IPS-15b (cell line): ENCODE data around the gene CD82.

Experiments
- H3K27me3 ChIP-seq: one replicate; pipeline ENCODE4 v1.6.1; 2013; ENCODE audit warnings: low read length; ENCODE audit not compliant: control insufficient read depth, insufficient read depth
- H3K36me3 ChIP-seq: one replicate; pipeline ENCODE4 v1.6.1; 2013; ENCODE audit warnings: low read length; ENCODE audit not compliant: control insufficient read depth, insufficient read depth
- H3K4me1 ChIP-seq: one replicate; pipeline ENCODE4 v1.6.1; 2013; ENCODE audit warnings: mild to moderate bottlenecking, low read length; ENCODE audit not compliant: control insufficient read depth, insufficient read depth
- H3K4me3 ChIP-seq: one replicate; pipeline ENCODE4 v1.5.1; 2013; ENCODE audit warnings: low read depth, low read length
- H3K9ac ChIP-seq: one replicate; pipeline ENCODE4 v1.6.1; 2013; ENCODE audit warnings: low read depth, mild to moderate bottlenecking, low read length
- H3K9me3 ChIP-seq: one replicate; pipeline ENCODE4 v1.6.1; 2013; ENCODE audit warnings: mild to moderate bottlenecking, low read length; ENCODE audit not compliant: control insufficient read depth, insufficient read depth

CD82 gene

DNA sequence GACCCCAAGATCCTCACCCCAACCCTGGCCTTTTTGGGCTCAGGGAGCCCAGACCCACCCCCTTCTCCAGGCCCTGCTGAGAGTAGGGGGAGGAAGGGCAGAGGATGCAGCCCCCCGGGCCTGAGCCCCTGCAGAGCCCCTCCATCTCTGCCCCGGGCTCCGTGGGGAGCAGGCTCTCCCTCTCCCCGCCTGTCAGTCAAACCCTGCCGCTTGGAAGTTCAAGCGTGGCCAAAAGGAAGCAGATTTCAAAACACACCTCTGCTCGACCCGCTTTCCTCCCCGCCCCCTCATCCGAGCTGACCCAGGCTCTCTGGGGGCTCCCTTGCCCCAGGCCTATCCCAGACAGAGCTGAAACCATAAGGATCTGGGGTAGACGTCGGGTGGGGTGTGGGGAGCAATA, 39.0 kb upstream of the CD82 start:
- no peak overlapping the region for H3K9ac ChIP-seq
- no peak overlapping the region for H3K4me3 ChIP-seq
- no peaks in the 10 kb centered on the region for H3K4me1 ChIP-seq

GRCh38 chr11:44527476-44527875, 38.0 kb upstream of the CD82 start:
- no peak overlapping the region for H3K9ac ChIP-seq

More for the DNA sequence above, 39.0 kb upstream of the CD82 start:
- Histone ChIP-seq H3K27me3 (peaks cover 2% of the 10 kb centered on the region), H3K9me3 (no peaks in the 10 kb centered on the region), H3K36me3 (no peaks in the 10 kb centered on the region)

DNA sequence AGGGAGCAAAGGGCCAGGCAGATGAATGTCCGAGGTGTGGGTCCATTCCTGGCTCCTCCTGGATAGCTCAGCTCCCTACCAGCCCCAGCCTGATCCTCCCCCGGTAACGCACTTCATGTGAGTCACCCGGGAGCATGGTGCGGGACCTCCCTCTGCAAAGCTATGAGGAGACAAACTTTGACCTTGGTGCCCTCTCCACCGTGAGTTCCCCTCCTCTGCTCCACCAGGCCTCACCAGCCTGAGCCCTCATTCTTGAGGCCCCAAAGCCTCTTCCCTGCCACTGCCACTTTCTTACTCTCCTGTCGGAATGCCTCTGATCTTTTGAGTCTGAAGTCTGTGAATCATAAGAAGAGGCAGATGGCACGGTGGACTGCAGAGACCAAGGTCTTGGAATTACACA, 37.4 kb upstream of the CD82 start:
- H3K9me3 ChIP-seq, result no peaks in the 10 kb centered on the region
- H3K9ac ChIP-seq, result no peak overlapping the region
- no peaks in the 10 kb centered on the region for H3K4me1 ChIP-seq
- no peak overlapping the region for H3K4me3 ChIP-seq
- H3K36me3 ChIP-seq, result no peaks in the 10 kb centered on the region
- H3K27me3 ChIP-seq, result peaks cover 2% of the 10 kb centered on the region

More at GRCh38 chr11:44527476-44527875, 38.0 kb upstream of the CD82 start:
- Histone ChIP-seq H3K9me3 (no peaks in the 10 kb centered on the region), H3K4me1 (no peaks in the 10 kb centered on the region), H3K36me3 (no peaks in the 10 kb centered on the region), H3K27me3 (peaks cover 2% of the 10 kb centered on the region), H3K4me3 (no peak overlapping the region)

- H3K9me3 ChIP-seq, result no peaks in the 10 kb centered on the region
- no peak overlapping the region for H3K4me3 ChIP-seq
- H3K4me1 ChIP-seq, result no peaks in the 10 kb centered on the region
- no peaks in the 10 kb centered on the region for H3K36me3 ChIP-seq
- H3K27me3 ChIP-seq, result peaks cover 2% of the 10 kb centered on the region
- no peak overlapping the region for H3K9ac ChIP-seq
Observed at GRCh38 chr11:44528581-44528980, 36.9 kb upstream of the CD82 start.

- H3K36me3 ChIP-seq, result no peaks in the 10 kb centered on the region
- H3K27me3 ChIP-seq, result peaks cover 2% of the 10 kb centered on the region
- H3K4me1 ChIP-seq, result no peaks in the 10 kb centered on the region
- no peak overlapping the region for H3K9ac ChIP-seq
- no peak overlapping the region for H3K4me3 ChIP-seq
- H3K9me3 ChIP-seq, result no peaks in the 10 kb centered on the region
Observed at GRCh38 chr11:44529895-44530412, 35.5 kb upstream of the CD82 start.

DNA sequence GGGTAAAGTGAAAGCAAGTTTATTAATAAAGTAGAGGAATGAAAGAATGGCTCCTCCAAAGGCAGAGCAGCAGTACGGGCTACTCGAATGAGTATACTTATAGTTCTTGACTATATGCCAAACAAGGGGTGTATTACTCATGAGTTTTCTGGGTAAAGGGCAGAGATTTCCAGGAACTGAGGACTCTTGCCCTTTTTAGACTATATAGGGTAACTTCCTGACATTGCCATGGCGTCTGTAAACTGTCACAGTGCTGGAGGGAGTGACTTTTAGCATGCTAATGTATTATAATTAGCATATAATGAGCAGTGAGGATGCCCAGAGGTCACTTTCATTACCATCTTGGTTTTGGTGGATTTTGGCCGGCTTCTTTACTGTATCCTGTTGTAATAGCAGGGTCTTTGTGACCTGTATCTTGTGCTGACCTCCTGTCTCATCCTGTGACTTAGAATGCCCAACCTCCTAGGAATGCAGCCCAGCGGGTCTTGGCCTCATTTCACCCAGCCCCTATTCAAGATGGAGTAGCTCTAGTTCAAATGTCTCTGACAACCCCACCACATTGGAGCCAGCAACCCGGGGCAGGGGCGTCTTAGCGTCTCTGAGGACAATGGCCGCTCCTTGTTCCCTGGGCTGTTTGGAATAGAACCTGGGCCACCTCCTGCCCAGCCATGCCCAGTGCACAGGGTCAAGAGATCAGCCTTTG, 34.9 kb upstream of the CD82 start:
- Histone ChIP-seq H3K9me3 (no peaks in the 10 kb centered on the region), H3K36me3 (no peaks in the 10 kb centered on the region), H3K27me3 (peaks cover 2% of the 10 kb centered on the region), H3K9ac (no peak overlapping the region), H3K4me1 (no peaks in the 10 kb centered on the region), H3K4me3 (no peak overlapping the region)

GRCh38 chr11:44531116-44531504, 34.4 kb upstream of the CD82 start:
- no peak overlapping the region for H3K4me3 ChIP-seq
- H3K4me1 ChIP-seq, result no peaks in the 10 kb centered on the region
- H3K27me3 ChIP-seq, result peaks cover 2% of the 10 kb centered on the region
- H3K36me3 ChIP-seq, result no peaks in the 10 kb centered on the region
- no peak overlapping the region for H3K9ac ChIP-seq
- no peaks in the 10 kb centered on the region for H3K9me3 ChIP-seq

GRCh38 chr11:44531636-44532035, 33.8 kb upstream of the CD82 start:
- Histone ChIP-seq H3K4me3 (no peak overlapping the region), H3K4me1 (no peaks in the 10 kb centered on the region), H3K9me3 (no peaks in the 10 kb centered on the region), H3K9ac (no peak overlapping the region), H3K27me3 (peaks cover 2% of the 10 kb centered on the region), H3K36me3 (no peaks in the 10 kb centered on the region)

GRCh38 chr11:44532809-44533208, 32.7 kb upstream of the CD82 start:
- Histone ChIP-seq H3K9ac (no peak overlapping the region), H3K4me3 (no peak overlapping the region), H3K4me1 (no peaks in the 10 kb centered on the region), H3K9me3 (no peaks in the 10 kb centered on the region), H3K27me3 (peaks cover 3% of the 10 kb centered on the region), H3K36me3 (no peaks in the 10 kb centered on the region)

- Histone ChIP-seq H3K9ac (no peak overlapping the region), H3K9me3 (no peaks in the 10 kb centered on the region), H3K36me3 (no peaks in the 10 kb centered on the region), H3K4me1 (no peaks in the 10 kb centered on the region), H3K4me3 (no peak overlapping the region), H3K27me3 (peaks cover 8% of the 10 kb centered on the region)
Observed at GRCh38 chr11:44533921-44534711, 31.3 kb upstream of the CD82 start.

- H3K4me1 ChIP-seq, result peaks cover 3% of the 10 kb centered on the region
- H3K36me3 ChIP-seq, result no peaks in the 10 kb centered on the region
- H3K27me3 ChIP-seq, result peaks cover 8% of the 10 kb centered on the region
- H3K9me3 ChIP-seq, result no peaks in the 10 kb centered on the region
- H3K4me3 ChIP-seq, result no peak overlapping the region
- H3K9ac ChIP-seq, result no peak overlapping the region
Observed at GRCh38 chr11:44535191-44535980, 30.1 kb upstream of the CD82 start.
